ENCODE measurements around the gene DGKB. TPM values are rescaled to one million over a fixed set of nuclear protein-coding genes. Genes with fewer than 3 reads are reported as not detected.

The DGKB gene
- total RNA-seq, 1 experiment from 2014 or later, result 0.48 TPM

DNA sequence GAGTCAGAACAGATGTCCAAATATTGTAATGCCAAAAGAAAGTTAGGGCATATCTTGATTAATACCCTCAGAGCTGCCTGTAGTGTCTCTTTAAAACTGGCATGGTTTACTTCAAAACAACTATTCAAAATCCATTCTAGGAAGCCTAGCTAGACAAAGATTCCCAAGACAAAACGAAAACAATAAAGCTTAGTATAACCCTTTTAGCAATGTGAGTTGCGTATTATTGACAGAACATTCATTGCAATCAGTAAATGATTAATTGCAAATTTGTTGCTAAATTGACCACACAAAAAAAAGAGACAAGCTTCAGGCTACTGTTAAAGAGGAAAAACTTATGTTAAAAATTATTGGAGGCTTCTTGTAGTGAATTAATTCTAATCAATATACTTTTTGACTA lies 406.9 kb downstream of the DGKB start:
- DNase-seq, result no peak
- intact Hi-C loops (cut with micrococcal nuclease; ENCODE audit: unreplicated experiment), result no loop called here
- Histone ChIP-seq H2AFZ (no peak overlapping the region), H3F3A (ENCODE audit: insufficient read depth, low read depth) (no peaks in the 10 kb centered on the region), H3K4me3 (no peak overlapping the region), H3K9me3 (ENCODE audit: insufficient read depth, low read depth) (no peaks in the 10 kb centered on the region), H3K27me3 (ENCODE audit: insufficient read depth, low read depth) (no peaks in the 10 kb centered on the region), H3K4me2 (no peak overlapping the region), H3K79me2 (ENCODE audit: low read depth) (no peaks in the 10 kb centered on the region), H4K20me1 (ENCODE audit: insufficient read depth) (no peaks in the 10 kb centered on the region), H3K9me2 (ENCODE audit: insufficient read depth) (0 out of 2 replicates have a peak, but pooled peaks cover 4% of the 10 kb centered on the region), H3K36me3 (ENCODE audit: low read depth) (no peaks in the 10 kb centered on the region), H3K4me1 (replicated peaks; ENCODE audit: insufficient read depth) (no peaks in the 10 kb centered on the region), H3K27ac (no peak overlapping the region)
- ChIA-PET POLR2A (ENCODE audit: unreplicated experiment) (no interaction called here), CTCF (interaction anchor here (0.7 kb wide), 1 partner anchor 194 kb away, joined by 3 read pairs; no protein-coding TSS in a partner anchor)
- BruUV-seq (replicated peaks), result no TSS peak
- TF ChIP-seq EZH2 (IDR thresholded peaks at IDR 0.05; ENCODE audit: low read depth) (no peak), CTCF (conservative IDR thresholded peaks at IDR 0.05) (no peak)

DNA sequence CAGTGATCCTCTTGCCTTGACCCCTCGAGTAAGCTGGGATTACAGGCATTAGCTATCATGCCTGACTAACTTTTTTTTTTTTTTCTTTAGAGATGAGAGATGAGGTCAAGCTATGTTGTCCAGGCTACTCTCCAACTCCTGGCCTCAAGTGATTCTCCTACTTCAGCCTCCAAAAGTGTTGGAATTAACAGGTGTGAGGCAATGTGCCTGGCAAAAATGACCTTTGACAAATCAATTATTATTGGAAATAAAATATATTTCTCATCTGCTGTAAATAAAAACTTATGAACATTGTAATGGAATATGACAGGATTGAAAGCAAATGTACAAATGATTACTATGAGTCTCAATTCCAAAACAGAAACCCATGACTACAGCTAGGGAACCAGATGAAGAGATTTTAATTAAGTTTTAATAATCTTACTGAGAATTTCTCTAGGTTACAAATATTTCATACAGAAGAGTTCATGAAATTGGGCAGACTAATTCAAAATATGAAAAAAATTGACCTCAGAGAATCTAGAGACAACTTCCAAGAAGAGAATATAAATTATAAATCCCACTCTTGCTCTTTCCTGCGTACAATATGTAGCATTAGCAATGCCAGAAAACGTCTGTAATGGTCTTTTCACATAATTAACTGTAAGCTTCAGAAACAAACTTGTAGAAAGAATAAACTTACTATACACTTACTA lies 414.7 kb downstream of the DGKB start:
- Histone ChIP-seq H2AFZ (no peak overlapping the region), H3K79me2 (ENCODE audit: low read depth) (no peaks in the 10 kb centered on the region), H3K27me3 (ENCODE audit: insufficient read depth, low read depth) (no peaks in the 10 kb centered on the region), H3F3A (ENCODE audit: insufficient read depth, low read depth) (no peaks in the 10 kb centered on the region), H3K4me1 (replicated peaks; ENCODE audit: insufficient read depth) (no peaks in the 10 kb centered on the region), H3K27ac (no peak overlapping the region), H3K4me3 (no peak overlapping the region), H3K9me3 (ENCODE audit: insufficient read depth, low read depth) (no peaks in the 10 kb centered on the region), H3K36me3 (ENCODE audit: low read depth) (no peaks in the 10 kb centered on the region), H3K9me2 (ENCODE audit: insufficient read depth) (no peaks in the 10 kb centered on the region), H4K20me1 (ENCODE audit: insufficient read depth) (no peaks in the 10 kb centered on the region), H3K4me2 (no peak overlapping the region)
- intact Hi-C loops (cut with micrococcal nuclease; ENCODE audit: unreplicated experiment), result no loop called here
- TF ChIP-seq EZH2 (IDR thresholded peaks at IDR 0.05; ENCODE audit: low read depth), result no peak
- no peak for TF ChIP-seq CTCF (conservative IDR thresholded peaks at IDR 0.05)
- POLR2A ChIA-PET (ENCODE audit: unreplicated experiment), result no interaction called here
- no peak for DNase-seq
- no TSS peak for BruUV-seq (replicated peaks)
- CTCF ChIA-PET, result no interaction called here

DNA sequence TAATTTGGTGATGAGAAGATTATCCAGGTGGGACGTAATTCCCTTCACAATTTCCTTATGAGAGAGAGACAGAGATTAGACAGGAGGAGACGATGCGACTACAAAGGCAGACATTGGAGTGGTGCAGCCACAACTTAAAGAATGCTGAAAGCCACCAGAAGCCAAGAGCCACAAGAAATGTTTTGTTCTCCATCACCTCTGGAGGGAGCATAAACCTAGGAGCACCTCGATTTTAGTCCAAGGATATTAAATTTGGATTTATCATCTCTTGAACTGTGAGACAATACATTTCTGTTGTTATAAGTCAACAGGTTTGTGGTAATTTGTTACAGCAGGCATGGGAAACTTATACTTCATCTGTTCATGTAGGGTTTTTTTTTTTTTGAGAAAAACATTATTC lies 418.9 kb downstream of the DGKB start:
- H4K20me1 ChIP-seq (ENCODE audit: insufficient read depth), result no peaks in the 10 kb centered on the region; the same call in 1 of the 2 replicates
- no peak for TF ChIP-seq EZH2 (IDR thresholded peaks at IDR 0.05; ENCODE audit: low read depth)
- H3K9me3 ChIP-seq (ENCODE audit: insufficient read depth, low read depth), result no peaks in the 10 kb centered on the region
- no peaks in the 10 kb centered on the region for H3K36me3 ChIP-seq (ENCODE audit: low read depth)
- no TSS peak for BruUV-seq (replicated peaks)
- H3K4me3 ChIP-seq, result no peak overlapping the region
- no peak overlapping the region for H3K27ac ChIP-seq
- no peaks in the 10 kb centered on the region for H3K9me2 ChIP-seq (ENCODE audit: insufficient read depth)
- H3K4me1 ChIP-seq (replicated peaks; ENCODE audit: insufficient read depth), result no peaks in the 10 kb centered on the region
- no peak overlapping the region for H2AFZ ChIP-seq
- no peaks in the 10 kb centered on the region for H3K79me2 ChIP-seq (ENCODE audit: low read depth)
- intact Hi-C loops (cut with micrococcal nuclease; ENCODE audit: unreplicated experiment), result no loop called here
- CTCF ChIA-PET, result no interaction called here
- no peaks in the 10 kb centered on the region for H3F3A ChIP-seq (ENCODE audit: insufficient read depth, low read depth)
- H3K27me3 ChIP-seq (ENCODE audit: insufficient read depth, low read depth), result no peaks in the 10 kb centered on the region
- no peak for DNase-seq
- no peak overlapping the region for H3K4me2 ChIP-seq
- POLR2A ChIA-PET (ENCODE audit: unreplicated experiment), result no interaction called here

DNA sequence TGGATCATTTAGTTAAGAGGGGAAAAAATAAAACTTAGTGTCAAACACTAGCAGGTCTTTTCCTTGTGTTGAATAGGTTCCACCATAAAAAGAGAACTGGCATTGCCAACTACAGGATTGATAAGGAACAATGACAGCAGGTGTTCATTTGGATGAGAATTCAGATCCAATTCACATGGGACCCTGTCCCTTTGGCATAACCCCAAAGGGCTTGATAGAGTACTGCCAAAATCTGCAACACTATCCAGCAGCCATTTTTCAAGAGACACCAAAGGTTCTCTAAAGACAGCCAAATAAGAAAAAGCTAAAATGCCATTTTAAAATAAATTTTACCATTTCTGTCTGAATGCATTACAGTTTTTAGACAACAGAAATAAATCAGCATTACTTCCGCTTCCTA lies 422.3 kb downstream of the DGKB start:
- CTCF ChIA-PET, result no interaction called here
- intact Hi-C loops (cut with micrococcal nuclease; ENCODE audit: unreplicated experiment), result no loop called here

More for the DNA sequence above, 422.3 kb downstream of the DGKB start:
- Histone ChIP-seq H3K4me3 (no peak overlapping the region), H4K20me1 (ENCODE audit: insufficient read depth) (no peaks in the 10 kb centered on the region; the same call in 1 of the 2 replicates), H3K79me2 (ENCODE audit: low read depth) (no peaks in the 10 kb centered on the region), H3K27me3 (ENCODE audit: insufficient read depth, low read depth) (no peaks in the 10 kb centered on the region), H3K9me2 (ENCODE audit: insufficient read depth) (no peaks in the 10 kb centered on the region), H3K36me3 (ENCODE audit: low read depth) (no peaks in the 10 kb centered on the region), H3K4me1 (replicated peaks; ENCODE audit: insufficient read depth) (no peaks in the 10 kb centered on the region), H3K9me3 (ENCODE audit: insufficient read depth, low read depth) (no peaks in the 10 kb centered on the region), H2AFZ (no peak overlapping the region), H3F3A (ENCODE audit: insufficient read depth, low read depth) (no peaks in the 10 kb centered on the region), H3K27ac (no peak overlapping the region), H3K4me2 (no peak overlapping the region)
- TF ChIP-seq CTCF (conservative IDR thresholded peaks at IDR 0.05) (no peak), EZH2 (IDR thresholded peaks at IDR 0.05; ENCODE audit: low read depth) (no peak)
- POLR2A ChIA-PET (ENCODE audit: unreplicated experiment), result interaction anchor here (0.7 kb wide), 1 partner anchor 280 kb away, joined by 5 read pairs; no protein-coding TSS in a partner anchor
- DNase-seq, result no peak
- BruUV-seq (replicated peaks), result no TSS peak

All from PC-9 (cell line).